Measurements from ENCODE around the gene PCK2. TPM values are rescaled to one million over a fixed set of nuclear protein-coding genes. Genes with fewer than 3 reads are reported as not detected.
A peak's percentile ranks its signal among the peaks of the same experiment; 100 is the strongest.

The PCK2 gene
- total and polyA plus RNA-seq, 4 experiments from 2014 or later, result 11.0 to 21.4 (median 16.9) TPM

DNA sequence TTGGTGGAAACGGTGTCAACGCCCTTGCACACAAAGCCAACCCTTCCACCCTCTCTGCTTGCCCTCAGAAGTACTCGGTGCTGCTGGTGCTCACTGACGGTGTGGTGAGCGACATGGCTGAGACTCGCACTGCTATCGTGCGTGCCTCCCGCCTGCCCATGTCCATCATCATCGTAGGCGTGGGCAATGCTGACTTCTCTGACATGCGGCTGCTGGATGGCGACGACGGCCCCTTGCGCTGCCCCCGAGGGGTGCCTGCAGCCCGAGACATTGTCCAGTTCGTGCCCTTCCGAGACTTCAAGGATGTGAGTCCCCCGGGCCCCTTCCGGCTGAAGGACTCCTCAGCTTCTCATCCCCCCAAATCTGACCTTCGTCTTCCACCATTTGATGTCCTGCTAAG lies 17.0 kb upstream of the PCK2 start:
- ChIA-PET POLR2A (ENCODE audit: partially characterized antibody) (interaction anchor here (1.5 kb wide), 1 partner anchor 70 kb away, joined by 3 read pairs; the partner anchor contains the start of gene PSME2), CTCF (ENCODE audit: partially characterized antibody) (interaction anchor here (1.9 to 12.1 kb wide), 3 partner anchors 16 to 32 kb away, joined by 8 to 168 read pairs (median 8); partner anchors contain the start of gene PCK2)
- Histone ChIP-seq H3K36me3 (ENCODE audit: insufficient read depth, low read length) (no peaks in the 10 kb centered on the region), H3K9me3 (ENCODE audit: control insufficient read depth in 1 of 2, low read length in 2 of 2) (no peaks in the 10 kb centered on the region), H3K4me1 (ENCODE audit: insufficient read depth, low read length) (peaks cover 14% of the 10 kb centered on the region), H3K4me3 (ENCODE audit: low read length in 2 of 2) (no peak overlapping the region), H3K27ac (ENCODE audit: low read depth, low read length) (no peak overlapping the region), H3K27me3 (ENCODE audit: insufficient read depth, low read length) (no peaks in the 10 kb centered on the region)
- intact Hi-C loops (cut with micrococcal nuclease), result no loop called here
- Mint-ChIP-seq H3K9me3 (no peaks in the 10 kb centered on the region), H3K4me1 (peaks cover 8 to 21% (median 13%) of the 10 kb centered on the region in 4 donors), H3K27ac (peak overlapping the region in 1 of 7 donors; percentile 74), H3K4me3 (no peak overlapping the region), H3K27me3 (no peaks in the 10 kb centered on the region), H3K36me3 (no peaks in the 10 kb centered on the region)
- DNase-seq, result no peak

DNA sequence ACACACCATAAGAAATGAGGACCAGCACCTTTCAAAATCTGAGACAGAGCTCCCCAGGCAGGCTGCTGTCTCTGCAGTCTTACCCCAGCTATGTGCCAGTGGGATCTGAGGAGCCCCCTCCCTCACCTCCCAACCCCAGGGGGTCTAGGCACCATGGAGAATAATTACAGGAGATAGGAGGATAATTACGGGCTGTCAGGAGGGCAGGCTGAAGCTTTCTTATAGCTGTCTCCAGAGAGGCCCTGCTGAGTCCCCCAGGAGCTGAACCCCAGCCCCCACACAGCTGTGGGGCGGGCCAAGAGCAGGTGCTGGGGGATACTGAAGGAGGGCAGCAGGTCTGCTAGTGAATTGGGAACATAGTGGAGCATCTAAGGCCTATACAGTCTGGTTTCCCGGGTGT lies 16.0 kb upstream of the PCK2 start:
- CTCF ChIA-PET (ENCODE audit: partially characterized antibody), result interaction anchor here (3.2 to 12.1 kb wide), 3 partner anchors 15 to 31 kb away, joined by 8 to 168 read pairs (median 85); partner anchors contain the start of gene PCK2
- H3K9me3 ChIP-seq (ENCODE audit: control insufficient read depth in 1 of 2, low read length in 2 of 2), result no peaks in the 10 kb centered on the region
- no peak for DNase-seq
- POLR2A ChIA-PET (ENCODE audit: partially characterized antibody), result no interaction called here
- Mint-ChIP-seq H3K36me3 (no peaks in the 10 kb centered on the region), H3K4me3 (no peak overlapping the region), H3K27ac (peak overlapping the region in 2 of 7 donors; percentile 30 to 50), H3K4me1 (peaks cover 10 to 27% (median 15%) of the 10 kb centered on the region in 4 donors), H3K27me3 (no peaks in the 10 kb centered on the region), H3K9me3 (no peaks in the 10 kb centered on the region)
- intact Hi-C loops (cut with micrococcal nuclease), result no loop called here
- no peaks in the 10 kb centered on the region for H3K27me3 ChIP-seq (ENCODE audit: insufficient read depth, low read length)
- peaks cover 14% of the 10 kb centered on the region for H3K4me1 ChIP-seq (ENCODE audit: insufficient read depth, low read length)
- no peaks in the 10 kb centered on the region for H3K36me3 ChIP-seq (ENCODE audit: insufficient read depth, low read length)
- H3K4me3 ChIP-seq (ENCODE audit: low read length in 2 of 2), result no peak overlapping the region
- no peak overlapping the region for H3K27ac ChIP-seq (ENCODE audit: low read depth, low read length)

GRCh38 chr14:24079491-24080141 lies 14.5 kb upstream of the PCK2 start:
- POLR2A ChIA-PET (ENCODE audit: partially characterized antibody), result interaction anchor here (1.2 to 6.1 kb wide), 7 partner anchors 15 to 136 kb away, joined by 4 to 81 read pairs (median 25); partner anchors contain the start of genes DCAF11, EMC9, IRF9 and MDP1
- Histone ChIP-seq H3K4me1 (ENCODE audit: insufficient read depth, low read length) (peaks cover 14% of the 10 kb centered on the region), H3K27ac (ENCODE audit: low read depth, low read length) (no peak overlapping the region), H3K4me3 (ENCODE audit: low read length in 2 of 2) (no peak overlapping the region), H3K36me3 (ENCODE audit: insufficient read depth, low read length) (no peaks in the 10 kb centered on the region), H3K27me3 (ENCODE audit: insufficient read depth, low read length) (no peaks in the 10 kb centered on the region), H3K9me3 (ENCODE audit: control insufficient read depth in 1 of 2, low read length in 2 of 2) (no peaks in the 10 kb centered on the region)
- no peak for DNase-seq
- Mint-ChIP-seq H3K4me1 (peaks cover 10 to 27% (median 15%) of the 10 kb centered on the region in 4 donors), H3K9me3 (no peaks in the 10 kb centered on the region), H3K4me3 (peak overlapping the region in 4 of 8 donors; percentile 17 to 88 (median 72)), H3K36me3 (no peaks in the 10 kb centered on the region), H3K27ac (peak overlapping the region in 4 of 7 donors; percentile 24 to 83 (median 48)), H3K27me3 (no peaks in the 10 kb centered on the region)
- intact Hi-C loops (cut with micrococcal nuclease), result loop anchor here (10.0 kb wide), 1 partner anchor 95 kb away; the partner anchor contains the start of gene DHRS4L2
- CTCF ChIA-PET (ENCODE audit: partially characterized antibody), result interaction anchor here (0.6 to 12.1 kb wide), 10 partner anchors 9 to 231 kb away, joined by 3 to 168 read pairs (median 4); partner anchors contain the start of genes IRF9, LTB4R2 and PCK2

- Histone ChIP-seq H3K27ac (ENCODE audit: low read depth, low read length) (no peak overlapping the region), H3K9me3 (ENCODE audit: control insufficient read depth in 1 of 2, low read length in 2 of 2) (no peaks in the 10 kb centered on the region), H3K4me1 (ENCODE audit: insufficient read depth, low read length) (peaks cover 14% of the 10 kb centered on the region), H3K4me3 (ENCODE audit: low read length in 2 of 2) (no peak overlapping the region), H3K36me3 (ENCODE audit: insufficient read depth, low read length) (no peaks in the 10 kb centered on the region), H3K27me3 (ENCODE audit: insufficient read depth, low read length) (no peaks in the 10 kb centered on the region)
- H3K36me3 Mint-ChIP-seq, result no peaks in the 10 kb centered on the region
- H3K27me3 Mint-ChIP-seq, result no peaks in the 10 kb centered on the region
- peak overlapping the region; percentile 63 to 90 (median 86) for H3K4me3 Mint-ChIP-seq
- no peak for DNase-seq
- CTCF ChIA-PET (ENCODE audit: partially characterized antibody), result interaction anchor here (1.0 to 12.1 kb wide), 9 partner anchors 12 to 230 kb away, joined by 4 to 168 read pairs (median 5); partner anchors contain the start of genes IRF9, LTB4R2 and PCK2
- H3K9me3 Mint-ChIP-seq, result peaks cover 0 to 3% (median 0%) of the 10 kb centered on the region in 8 donors
- peaks cover 10 to 27% (median 15%) of the 10 kb centered on the region in 4 donors for H3K4me1 Mint-ChIP-seq
- peak overlapping the region in 6 of 7 donors; percentile 29 to 92 (median 72) for H3K27ac Mint-ChIP-seq
- intact Hi-C loops (cut with micrococcal nuclease), result loop anchor here (10.0 kb wide), 1 partner anchor 95 kb away; the partner anchor contains the start of gene DHRS4L2
- POLR2A ChIA-PET (ENCODE audit: partially characterized antibody), result interaction anchor here (0.8 to 6.1 kb wide), 18 partner anchors 9 to 213 kb away, joined by 3 to 81 read pairs (median 12); partner anchors contain the start of genes CARMIL3, CPNE6, DCAF11 and EMC9
Measured at GRCh38 chr14:24080142-24080530, 14.0 kb upstream of the PCK2 start.

GRCh38 chr14:24080888-24081738 lies 13.0 kb upstream of the PCK2 start:
- POLR2A ChIA-PET (ENCODE audit: partially characterized antibody), result interaction anchor here (0.5 to 6.1 kb wide), 32 partner anchors 8 to 1864 kb away, joined by 3 to 81 read pairs (median 4); partner anchors contain the start of genes CARMIL3, CBLN3, CHMP4A and CPNE6
- H3K4me3 ChIP-seq (ENCODE audit: low read length in 2 of 2), result peak overlapping the region; percentile 39 to 60
- Mint-ChIP-seq H3K27ac (peak overlapping the region; percentile 64 to 92 (median 88)), H3K27me3 (no peaks in the 10 kb centered on the region), H3K9me3 (peaks cover 0 to 4% (median 0%) of the 10 kb centered on the region in 8 donors), H3K4me3 (peak overlapping the region; percentile 81 to 90 (median 87)), H3K4me1 (peaks cover 10 to 27% (median 15%) of the 10 kb centered on the region in 4 donors), H3K36me3 (no peaks in the 10 kb centered on the region)
- peak; percentile 64 to 77 (median 67) for DNase-seq
- H3K27ac ChIP-seq (ENCODE audit: low read depth, low read length), result peak overlapping the region; percentile 50
- CTCF ChIA-PET (ENCODE audit: partially characterized antibody), result interaction anchor here (0.9 to 12.1 kb wide), 12 partner anchors 12 to 229 kb away, joined by 3 to 168 read pairs (median 4); partner anchors contain the start of genes IRF9, LTB4R2, PCK2 and TINF2
- intact Hi-C loops (cut with micrococcal nuclease), result loop anchor here (1.0 to 10.0 kb wide), 4 partner anchors 9 to 348 kb away; partner anchors contain the start of genes CBLN3, DHRS4L2, KHNYN and PCK2
- no peaks in the 10 kb centered on the region for H3K36me3 ChIP-seq (ENCODE audit: insufficient read depth, low read length)
- no peaks in the 10 kb centered on the region for H3K27me3 ChIP-seq (ENCODE audit: insufficient read depth, low read length)
- H3K4me1 ChIP-seq (ENCODE audit: insufficient read depth, low read length), result peaks cover 14% of the 10 kb centered on the region
- no peaks in the 10 kb centered on the region for H3K9me3 ChIP-seq (ENCODE audit: control insufficient read depth in 1 of 2, low read length in 2 of 2)

DNA sequence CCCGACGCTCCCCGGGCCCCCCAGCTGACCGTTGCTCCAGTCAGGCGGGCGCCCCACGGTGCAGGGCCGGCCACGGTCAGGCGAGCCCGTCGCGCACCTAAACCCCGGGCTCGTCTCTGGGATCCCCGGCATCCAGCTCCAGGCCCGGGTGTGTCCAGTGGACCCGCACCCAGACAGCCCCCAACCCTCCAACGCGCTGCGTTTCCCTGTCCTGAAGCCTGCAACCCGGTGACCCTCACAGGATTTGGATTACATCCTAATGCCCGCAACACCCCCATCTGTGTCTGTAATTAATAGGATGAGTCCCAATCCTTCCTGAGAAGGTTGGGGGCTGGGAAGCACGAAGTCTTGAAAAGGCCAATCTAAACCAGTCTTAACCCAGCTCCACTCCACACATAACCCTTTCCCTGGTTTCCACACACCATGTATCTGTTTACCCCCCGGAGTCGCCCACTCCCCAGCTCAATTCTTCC lies 12.3 kb upstream of the PCK2 start:
- H3K27ac ChIP-seq (ENCODE audit: low read depth, low read length), result peak overlapping the region; percentile 50
- no peaks in the 10 kb centered on the region for H3K27me3 Mint-ChIP-seq
- H3K36me3 ChIP-seq (ENCODE audit: insufficient read depth, low read length), result no peaks in the 10 kb centered on the region

More for the DNA sequence above, 12.3 kb upstream of the PCK2 start:
- intact Hi-C loops (cut with micrococcal nuclease), result loop anchor here (1.0 to 10.0 kb wide), 4 partner anchors 9 to 348 kb away; partner anchors contain the start of genes CBLN3, DHRS4L2, KHNYN and PCK2
- H3K27me3 ChIP-seq (ENCODE audit: insufficient read depth, low read length), result no peaks in the 10 kb centered on the region
- peaks cover 14% of the 10 kb centered on the region for H3K4me1 ChIP-seq (ENCODE audit: insufficient read depth, low read length)
- H3K27ac Mint-ChIP-seq, result peak overlapping the region; percentile 61 to 91 (median 72)
- H3K4me3 Mint-ChIP-seq, result peak overlapping the region; percentile 80 to 87 (median 86)
- H3K9me3 Mint-ChIP-seq, result peaks cover 0 to 4% (median 0%) of the 10 kb centered on the region in 8 donors
- no peaks in the 10 kb centered on the region for H3K36me3 Mint-ChIP-seq
- peaks cover 10 to 27% (median 15%) of the 10 kb centered on the region in 4 donors for H3K4me1 Mint-ChIP-seq
- peak overlapping the region in 1 of 2 donors; percentile 60 for H3K4me3 ChIP-seq (ENCODE audit: low read length in 2 of 2)
- DNase-seq, result no peak
- H3K9me3 ChIP-seq (ENCODE audit: control insufficient read depth in 1 of 2, low read length in 2 of 2), result no peaks in the 10 kb centered on the region
- ChIA-PET CTCF (ENCODE audit: partially characterized antibody) (interaction anchor here (1.1 to 12.1 kb wide), 6 partner anchors 12 to 161 kb away, joined by 3 to 168 read pairs (median 44); partner anchors contain the start of genes IRF9, PCK2 and TINF2), POLR2A (ENCODE audit: partially characterized antibody) (interaction anchor here (0.6 to 6.1 kb wide), 27 partner anchors 9 to 519 kb away, joined by 3 to 81 read pairs (median 4); partner anchors contain the start of genes CARMIL3, CBLN3, CHMP4A and DCAF11)

Data from CD4-positive, alpha-beta memory T cell (primary cell).